H1 (cell line): Measurements from ENCODE around the gene NCKIPSD. TPM values are rescaled to one million over a fixed set of nuclear protein-coding genes. Genes with fewer than 3 reads are reported as not detected.

Source experiments
- CTCF ChIA-PET: fragments of 300-600 bp; sonication (Branson Sonifier 250); formaldehyde crosslinking; loops from one replicate; lab custom pipeline; 2021; ENCODE audit not compliant: partially characterized antibody; lab: Charles Lee
- POLR2A ChIA-PET: fragments of 300-600 bp; sonication (Branson Sonifier 250); formaldehyde crosslinking; loops from one replicate; lab custom pipeline; 2021; ENCODE audit warnings: inconsistent platforms; ENCODE audit not compliant: partially characterized antibody; lab: Charles Lee
- DNase-seq, 2 experiments: peaks; one replicate each; pipeline versions ENCODE4 v3.0.0 to v3.0.0-alpha.2; 2010 to 2022; ENCODE audit warnings: low spot score in 2 of 2, low read depth in 1 of 2, mixed read lengths in 1 of 2
- FAIRE-seq: peaks from 2 replicates; lab custom pipeline; 2011; peaks lifted over from hg19 to GRCh38; lab: Jason Lieb, UNC
- H2AFZ ChIP-seq: 2 replicates; pipeline ENCODE4 v1.8.1; 2012; ENCODE audit warnings: low read length, inconsistent platforms
- H2AK5ac ChIP-seq: 2 replicates; pipeline ENCODE4 v1.6.1; 2013; ENCODE audit warnings: low read depth, low read length
- H2BK120ac ChIP-seq: replicated peaks from 2 replicates; pipeline ENCODE3; 2013; ENCODE audit warnings: low read depth, low read length, inconsistent platforms
- H2BK12ac ChIP-seq: 2 replicates; pipeline ENCODE4 v1.6.1; 2013; ENCODE audit warnings: low read depth, low read length
- H2BK15ac ChIP-seq: 2 replicates; pipeline ENCODE4 v1.6.1; 2013; ENCODE audit warnings: low read length
- H2BK20ac ChIP-seq: 2 replicates; pipeline ENCODE4 v1.6.1; 2013; ENCODE audit warnings: low read length
- H2BK5ac ChIP-seq: 2 replicates; pipeline ENCODE4 v1.6.1; 2013; ENCODE audit warnings: low read depth, low read length
- H3K14ac ChIP-seq: 2 replicates; pipeline ENCODE4 v1.6.1; 2013; ENCODE audit warnings: inconsistent platforms; ENCODE audit not compliant: insufficient read length
- H3K18ac ChIP-seq: 2 replicates; pipeline ENCODE4 v1.6.1; 2013; ENCODE audit warnings: low read length; ENCODE audit errors: extremely low read depth
- H3K23ac ChIP-seq: 2 replicates; pipeline ENCODE4 v1.6.1; 2013; ENCODE audit warnings: inconsistent platforms; ENCODE audit not compliant: insufficient read length
- H3K23me2 ChIP-seq: 2 replicates; pipeline ENCODE4 v1.6.1; 2013; ENCODE audit warnings: low read depth, low read length
- H3K27ac ChIP-seq: 2 replicates; pipeline ENCODE4 v1.6.1; 2011; ENCODE audit warnings: low read depth, low read length, inconsistent platforms
- H3K27me3 ChIP-seq, 4 experiments: replicated peaks in 1 of 4; 1 replicate in 1 of 4; 2 replicates in 3 of 4; pipeline versions ENCODE4 v1.6.1 to v1.8.1; 2011 to 2013; ENCODE audit warnings: low read length in 3 of 4, mild to moderate bottlenecking in 3 of 4, inconsistent platforms in 2 of 4, mixed read lengths in 2 of 4, moderate library complexity in 1 of 4; ENCODE audit not compliant: control insufficient read depth in 3 of 4, insufficient read depth in 3 of 4; ENCODE audit errors: extremely low read depth in 1 of 4
- H3K36me3 ChIP-seq, 4 experiments: 2 replicates each; pipeline versions ENCODE4 v1.6.1 to v1.8.1; 2011 to 2013; ENCODE audit warnings: mild to moderate bottlenecking in 4 of 4, low read length in 3 of 4, moderate library complexity in 2 of 4, control low read depth in 1 of 4, inconsistent platforms in 1 of 4; ENCODE audit not compliant: insufficient read depth in 4 of 4, control insufficient read depth in 2 of 4
- H3K4ac ChIP-seq: replicated peaks from 2 replicates; pipeline ENCODE3; 2013; ENCODE audit warnings: low read length, low read depth, mixed read lengths, inconsistent platforms; ENCODE audit not compliant: insufficient read length
- H3K4me1 ChIP-seq, 4 experiments: replicated peaks in 1 of 4; 1 replicate in 1 of 4; 2 replicates in 3 of 4; pipeline versions ENCODE4 v1.6.1 to v1.8.1; 2011 to 2013; ENCODE audit warnings: low read length in 3 of 4, inconsistent platforms in 2 of 4, mixed read lengths in 1 of 4; ENCODE audit not compliant: insufficient read depth in 4 of 4, control insufficient read depth in 3 of 4
- H3K4me2 ChIP-seq, 2 experiments: 2 replicates each; pipeline versions ENCODE4 v1.6.1 to v1.8.1; 2011 to 2013; ENCODE audit warnings: low read depth in 2 of 2, low read length in 2 of 2, control low read depth in 1 of 2, inconsistent platforms in 1 of 2, mild to moderate bottlenecking in 1 of 2; ENCODE audit not compliant: insufficient read depth in 1 of 2
- H3K4me3 ChIP-seq, 4 experiments: fragments of 200-600, 300-600 bp in 1 of 4; sonication (generic), shearing (Covaris generic), sonication (Bioruptor Twin) in 1 of 4; 2 replicates each; pipeline versions ENCODE4 v1.5.1 to v1.8.1; 2011 to 2016; ENCODE audit warnings: low read length in 4 of 4, low read depth in 3 of 4, control low read depth in 2 of 4, inconsistent platforms in 2 of 4, mild to moderate bottlenecking in 2 of 4, mixed read lengths in 1 of 4, moderate library complexity in 1 of 4; ENCODE audit not compliant: insufficient read depth in 2 of 4; ENCODE audit errors: extremely low read depth in 1 of 4
- H3K56ac ChIP-seq: replicated peaks from 2 replicates; pipeline ENCODE3; 2013; ENCODE audit warnings: low read depth, mild to moderate bottlenecking, mixed read lengths, low read length, inconsistent platforms; ENCODE audit not compliant: insufficient read length
- H3K79me1 ChIP-seq: 2 replicates; pipeline ENCODE4 v1.6.1; 2013; ENCODE audit warnings: low read depth, low read length, control low read depth
- H3K79me2 ChIP-seq, 2 experiments: 2 replicates each; pipeline versions ENCODE4 v1.6.1 to v1.8.1; 2012 to 2013; ENCODE audit warnings: low read length in 2 of 2, mild to moderate bottlenecking in 2 of 2, inconsistent platforms in 1 of 2; ENCODE audit not compliant: insufficient read depth in 2 of 2, control insufficient read depth in 1 of 2
- H3K9ac ChIP-seq, 4 experiments: replicated peaks in 1 of 4; 1 replicate in 1 of 4; 2 replicates in 3 of 4; pipeline versions ENCODE4 v1.6.1 to v1.8.1; 2011 to 2013; ENCODE audit warnings: low read depth in 3 of 4, low read length in 3 of 4, control low read depth in 2 of 4, mild to moderate bottlenecking in 2 of 4, moderate library complexity in 2 of 4, inconsistent platforms in 1 of 4; ENCODE audit errors: extremely low read depth in 1 of 4
- H3K9me3 ChIP-seq, 2 experiments: 2 replicates each; pipeline versions ENCODE4 v1.6.1 to v1.8.1; 2012 to 2013; ENCODE audit warnings: mild to moderate bottlenecking in 2 of 2, moderate library complexity in 2 of 2, control low read depth in 1 of 2, inconsistent platforms in 1 of 2, low read depth in 1 of 2, low read length in 1 of 2, mixed read lengths in 1 of 2; ENCODE audit not compliant: insufficient read depth in 2 of 2
- H4K20me1 ChIP-seq, 2 experiments: replicated peaks in 1 of 2; 2 replicates each; pipeline versions ENCODE3 to v1.8.1; 2011 to 2013; ENCODE audit warnings: inconsistent platforms in 2 of 2, low read length in 2 of 2, mild to moderate bottlenecking in 1 of 2; ENCODE audit not compliant: insufficient read depth in 2 of 2, control insufficient read depth in 1 of 2
- H4K5ac ChIP-seq: 2 replicates; pipeline ENCODE4 v1.6.1; 2013; ENCODE audit warnings: low read length, low read depth, mixed read lengths, inconsistent platforms; ENCODE audit not compliant: insufficient read length
- H4K8ac ChIP-seq: 2 replicates; pipeline ENCODE4 v1.8.0; 2013; ENCODE audit warnings: mild to moderate bottlenecking, moderate library complexity, low read length, inconsistent platforms; ENCODE audit not compliant: insufficient read depth; ENCODE audit errors: extremely low read depth
- H4K91ac ChIP-seq: replicated peaks from 2 replicates; pipeline ENCODE3; 2013; ENCODE audit warnings: low read length, mixed read lengths, inconsistent platforms; ENCODE audit not compliant: insufficient read length
- KDM4A ChIP-seq: IDR thresholded peaks from one replicate; pipeline ENCODE4 v1.7.1; 2012; ENCODE audit warnings: low read depth, mild to moderate bottlenecking, moderate library complexity, low read length, inconsistent platforms; ENCODE audit not compliant: severe bottlenecking
- POU5F1 ChIP-seq: IDR thresholded peaks from 2 replicates; pipeline ENCODE4 v1.6.1; 2011; ENCODE audit warnings: low read depth, mild to moderate bottlenecking, low read length, moderate library complexity
- WGBS, 2 experiments: shearing (Covaris generic) in 1 of 2; methylation state at CpG; one replicate each; pipeline versions ENCODE4 v1.1.6 to v1.1.7; 2013 to 2015; ENCODE audit warnings: low lambda C conversion rate in 2 of 2, mixed read lengths in 2 of 2, inconsistent platforms in 1 of 2, low coverage in 1 of 2, missing lambda C conversion rate in 1 of 2; ENCODE audit not compliant: insufficient replicate concordance in 2 of 2, insufficient coverage in 1 of 2, insufficient read length in 1 of 2; ENCODE audit errors: extremely low coverage in 1 of 2, missing lambda C conversion rate in 1 of 2; 5-methylcytosine and 5-hydroxymethylcytosine counted together
- polyA plus RNA-seq, 7 experiments: library from polyadenylated mRNA; depleted of rRNA in 3 of 7; stranded (reverse) in 5 of 7; unstranded in 2 of 7; fragments of >200 nt in 5 of 7; fragments of 200-250 nt in 2 of 7; gene quantifications; 1 replicate in 5 of 7; 2 replicates in 1 of 7; 4 replicates in 1 of 7; pipeline versions ENCODE4 v1.2.1 to v1.2.3, GENCODE V29; 2011 to 2013; ENCODE audit warnings: missing spikeins in 2 of 7, mixed read lengths in 2 of 7
- total RNA-seq: library from RNA; stranded (reverse); fragmentation: NEBNext Ultra II Directional; extraction: Animal tissue kit (Norgen Biotek cat#: 25700); gene quantifications from 2 replicates; pipeline ENCODE4 v1.2.1, GENCODE V29; 2021

NCKIPSD gene
- total and polyA plus RNA-seq, 2 of the 8 experiments (the other 6 are each of a cell fraction or from before 2014, with no cell fraction given), result 34.7 to 91.8 TPM

- H4K8ac ChIP-seq, result no peak overlapping the region; the same call in 1 of the 2 replicates
- H3K79me2 ChIP-seq, result peaks cover 35 to 90% of the 10 kb centered on the region in 2 experiments
- H3K14ac ChIP-seq, result no peak overlapping the region
- H3K4me3 ChIP-seq, result no peak overlapping the region
- peaks cover 9 to 45% (median 19%) of the 10 kb centered on the region in 4 experiments; a peak in 6 of 8 replicates for H3K36me3 ChIP-seq
- no peak overlapping the region for H2BK15ac ChIP-seq
- no peak overlapping the region for H2BK12ac ChIP-seq
- DNase-seq, result no peak
- H3K4me2 ChIP-seq, result no peak overlapping the region
- H4K91ac ChIP-seq, result no peak overlapping the region
- no peak overlapping the region for H2AFZ ChIP-seq
- no peak overlapping the region for H3K18ac ChIP-seq
- H4K20me1 ChIP-seq, result peaks cover 23 to 32% of the 10 kb centered on the region in 2 experiments
- no peak overlapping the region for H3K27ac ChIP-seq
- no peaks in the 10 kb centered on the region for H3K23me2 ChIP-seq
- H4K5ac ChIP-seq, result no peak overlapping the region
- 94% methylated on average over 8 of the region's 8 CpGs; no CpG with 5 or more reads in 1 of the 2 experiments for WGBS, 2 experiments
- H2AK5ac ChIP-seq, result no peak overlapping the region
- H3K27me3 ChIP-seq, result no peaks in the 10 kb centered on the region
- CTCF ChIA-PET, result interaction anchor here (1.2 to 1.7 kb wide), 2 partner anchors 12 to 41 kb away, joined by 5 read pairs; no protein-coding TSS in a partner anchor
- H3K9ac ChIP-seq, result no peak overlapping the region
- peaks cover 6 to 12% (median 9%) of the 10 kb centered on the region in 4 experiments for H3K4me1 ChIP-seq
- H3K23ac ChIP-seq, result no peak overlapping the region
- no peak overlapping the region for H3K56ac ChIP-seq
- no peak overlapping the region for H2BK120ac ChIP-seq
- TF ChIP-seq KDM4A (no peak), POU5F1 (no peak)
- no peak overlapping the region for H3K4ac ChIP-seq
- no peak overlapping the region for H2BK20ac ChIP-seq
- POLR2A ChIA-PET, result interaction anchor here (1.5 to 13.3 kb wide), 2 partner anchors 13 kb away, joined by 3 to 187 read pairs; partner anchors contain the start of genes IP6K2 and NCKIPSD
- H2BK5ac ChIP-seq, result no peak overlapping the region
- no peaks in the 10 kb centered on the region for H3K9me3 ChIP-seq
- H3K79me1 ChIP-seq, result peaks cover 14% of the 10 kb centered on the region
- FAIRE-seq, result no peak
Observed at GRCh38 chr3:48698891-48699290, 13.2 kb upstream of the NCKIPSD start.
